Pons (tissue), 1 donor: ENCODE measurements around the gene RIN2.

Experiments
- DNase-seq: peaks from one replicate; pipeline ENCODE4 v3.0.0-alpha.2; 2016; ENCODE audit warnings: low spot score

The RIN2 gene, protein sequence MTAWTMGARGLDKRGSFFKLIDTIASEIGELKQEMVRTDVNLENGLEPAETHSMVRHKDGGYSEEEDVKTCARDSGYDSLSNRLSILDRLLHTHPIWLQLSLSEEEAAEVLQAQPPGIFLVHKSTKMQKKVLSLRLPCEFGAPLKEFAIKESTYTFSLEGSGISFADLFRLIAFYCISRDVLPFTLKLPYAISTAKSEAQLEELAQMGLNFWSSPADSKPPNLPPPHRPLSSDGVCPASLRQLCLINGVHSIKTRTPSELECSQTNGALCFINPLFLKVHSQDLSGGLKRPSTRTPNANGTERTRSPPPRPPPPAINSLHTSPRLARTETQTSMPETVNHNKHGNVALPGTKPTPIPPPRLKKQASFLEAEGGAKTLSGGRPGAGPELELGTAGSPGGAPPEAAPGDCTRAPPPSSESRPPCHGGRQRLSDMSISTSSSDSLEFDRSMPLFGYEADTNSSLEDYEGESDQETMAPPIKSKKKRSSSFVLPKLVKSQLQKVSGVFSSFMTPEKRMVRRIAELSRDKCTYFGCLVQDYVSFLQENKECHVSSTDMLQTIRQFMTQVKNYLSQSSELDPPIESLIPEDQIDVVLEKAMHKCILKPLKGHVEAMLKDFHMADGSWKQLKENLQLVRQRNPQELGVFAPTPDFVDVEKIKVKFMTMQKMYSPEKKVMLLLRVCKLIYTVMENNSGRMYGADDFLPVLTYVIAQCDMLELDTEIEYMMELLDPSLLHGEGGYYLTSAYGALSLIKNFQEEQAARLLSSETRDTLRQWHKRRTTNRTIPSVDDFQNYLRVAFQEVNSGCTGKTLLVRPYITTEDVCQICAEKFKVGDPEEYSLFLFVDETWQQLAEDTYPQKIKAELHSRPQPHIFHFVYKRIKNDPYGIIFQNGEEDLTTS

DNA sequence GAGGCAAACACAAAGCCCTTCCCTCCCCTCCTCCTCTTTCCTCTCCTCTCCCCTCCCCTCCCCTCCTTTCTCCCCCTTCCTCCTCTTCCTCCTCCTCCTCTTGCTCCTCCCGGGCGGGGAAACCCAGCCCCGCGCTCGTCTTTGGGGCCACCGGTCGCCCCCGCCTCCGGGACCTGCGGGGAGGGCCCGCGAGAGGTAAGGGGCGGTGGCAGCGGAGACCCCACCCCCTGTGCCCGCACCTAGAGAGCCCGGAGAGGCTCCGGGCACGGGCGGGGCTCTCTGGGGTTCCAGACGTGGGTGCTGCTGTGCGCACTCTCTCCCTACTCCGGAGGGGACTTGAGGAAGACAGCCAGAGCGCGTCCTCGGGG, at the start of gene RIN2:
Gene RIN2 (plus strand): TSS at position 126 of the 368 bp plus-strand sequence. CDS start 131,344 bp downstream, outside the sequence.
- DNase-seq: peak; percentile 40

DNA sequence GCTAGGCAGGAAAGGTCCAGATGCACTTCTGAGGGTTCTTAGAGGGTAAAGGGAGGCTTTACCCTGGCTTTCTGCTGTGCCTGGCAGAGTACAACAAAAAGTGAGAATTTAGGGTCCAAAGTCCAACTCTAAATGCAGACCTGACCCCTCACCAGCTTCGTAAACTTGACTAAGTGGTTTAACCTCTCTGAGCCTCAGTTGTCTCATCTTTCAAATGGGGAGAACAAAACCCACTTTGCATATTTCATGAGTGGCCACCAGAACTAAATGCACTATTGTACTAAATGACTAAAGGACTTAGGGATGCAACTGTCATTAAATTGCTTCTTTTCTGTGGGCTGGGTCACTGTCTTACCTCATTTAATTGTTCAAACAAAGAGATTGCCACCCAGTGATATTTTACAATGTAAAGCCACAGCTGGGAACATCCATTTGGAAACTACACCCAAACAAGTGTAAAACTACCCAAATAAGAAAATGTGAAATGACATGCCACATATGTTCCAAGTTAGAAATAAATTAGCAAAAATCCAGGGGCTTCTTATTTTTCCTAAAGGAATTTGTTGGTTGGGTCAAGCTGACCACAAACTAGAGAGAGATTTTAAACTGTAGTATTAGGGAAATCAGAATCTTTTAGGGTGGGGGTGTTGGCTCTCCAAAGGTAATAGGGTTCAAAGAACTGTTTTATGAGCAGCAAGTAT, 48.3 kb upstream of the RIN2 start:
- no peak for DNase-seq

DNA sequence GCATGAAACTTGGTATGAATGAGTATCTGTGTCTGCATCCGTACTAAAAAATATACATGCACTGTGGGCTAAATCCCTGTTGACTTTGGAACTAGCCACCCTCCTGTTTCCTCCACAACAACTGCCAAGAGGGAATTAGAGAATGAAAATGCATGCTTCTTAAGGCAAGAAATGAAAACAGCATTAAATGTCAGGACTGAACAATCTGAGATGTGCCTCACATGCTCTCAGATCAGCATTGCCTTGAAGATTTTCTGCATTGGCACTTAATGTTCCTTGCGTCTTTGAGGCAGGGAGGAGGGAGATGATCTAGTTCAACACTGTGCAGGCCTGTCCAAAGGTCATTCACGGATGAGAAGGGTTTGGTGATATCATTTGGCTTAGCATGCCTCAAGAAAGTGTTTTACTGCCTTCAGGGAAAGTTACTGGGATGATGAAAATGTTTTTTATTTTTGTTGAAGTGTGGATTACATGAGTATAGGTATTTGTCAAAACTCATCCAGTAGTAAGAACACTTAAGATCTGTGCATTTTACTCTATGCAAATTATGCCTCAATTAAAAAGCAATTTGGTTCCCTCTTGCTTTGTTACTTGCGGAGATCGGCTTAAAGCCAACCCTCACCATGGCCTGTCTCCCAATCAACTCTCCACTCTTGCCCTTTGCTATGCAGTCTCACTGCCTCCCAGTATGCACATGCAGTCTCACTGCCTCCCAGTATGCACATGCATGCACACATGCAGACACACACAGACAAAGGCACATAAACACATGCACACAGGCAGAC, 47.5 kb upstream of the RIN2 start:
- no peak for DNase-seq

DNA sequence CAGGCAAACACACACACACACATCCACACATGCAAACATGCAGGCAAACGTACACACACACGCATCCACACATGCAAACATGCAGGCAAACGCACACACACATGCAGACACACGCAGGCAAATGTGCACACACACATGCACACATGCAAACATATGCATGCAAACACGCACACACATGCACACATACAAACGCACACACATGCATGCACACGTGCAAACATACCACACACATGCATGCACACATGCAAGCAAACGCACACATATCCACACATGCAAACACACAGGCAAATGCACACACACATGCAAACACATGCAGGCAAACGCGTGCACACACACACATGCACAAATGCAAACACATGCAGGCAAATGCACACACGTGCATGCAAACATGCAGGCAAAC, 46.9 kb upstream of the RIN2 start:
- no peak for DNase-seq

DNA sequence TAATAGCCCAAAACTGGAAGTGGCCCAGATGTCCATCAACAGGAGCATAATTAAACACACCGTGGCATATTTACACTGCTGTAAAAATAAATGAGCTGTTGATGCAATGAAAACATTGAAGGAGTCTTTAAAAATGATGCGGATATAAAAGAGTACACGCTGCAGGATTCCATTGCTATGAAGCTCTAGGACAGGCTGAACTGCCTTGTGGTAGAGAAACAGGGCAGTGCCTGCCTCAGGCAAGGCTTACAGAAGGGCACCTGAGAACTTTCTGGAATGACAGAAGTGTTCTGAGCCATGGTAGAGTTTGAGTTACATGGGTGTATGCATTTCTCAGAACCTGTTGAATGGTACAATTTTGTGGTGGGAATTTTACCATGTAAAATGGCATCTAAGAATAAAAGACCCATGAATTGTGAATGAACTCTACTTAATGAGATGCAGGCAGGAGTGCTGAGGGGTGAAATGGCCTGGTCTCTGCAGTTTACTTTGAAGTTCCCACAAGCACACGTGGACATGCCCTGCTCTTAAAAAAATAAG, 45.3 kb upstream of the RIN2 start:
- no peak for DNase-seq

DNA sequence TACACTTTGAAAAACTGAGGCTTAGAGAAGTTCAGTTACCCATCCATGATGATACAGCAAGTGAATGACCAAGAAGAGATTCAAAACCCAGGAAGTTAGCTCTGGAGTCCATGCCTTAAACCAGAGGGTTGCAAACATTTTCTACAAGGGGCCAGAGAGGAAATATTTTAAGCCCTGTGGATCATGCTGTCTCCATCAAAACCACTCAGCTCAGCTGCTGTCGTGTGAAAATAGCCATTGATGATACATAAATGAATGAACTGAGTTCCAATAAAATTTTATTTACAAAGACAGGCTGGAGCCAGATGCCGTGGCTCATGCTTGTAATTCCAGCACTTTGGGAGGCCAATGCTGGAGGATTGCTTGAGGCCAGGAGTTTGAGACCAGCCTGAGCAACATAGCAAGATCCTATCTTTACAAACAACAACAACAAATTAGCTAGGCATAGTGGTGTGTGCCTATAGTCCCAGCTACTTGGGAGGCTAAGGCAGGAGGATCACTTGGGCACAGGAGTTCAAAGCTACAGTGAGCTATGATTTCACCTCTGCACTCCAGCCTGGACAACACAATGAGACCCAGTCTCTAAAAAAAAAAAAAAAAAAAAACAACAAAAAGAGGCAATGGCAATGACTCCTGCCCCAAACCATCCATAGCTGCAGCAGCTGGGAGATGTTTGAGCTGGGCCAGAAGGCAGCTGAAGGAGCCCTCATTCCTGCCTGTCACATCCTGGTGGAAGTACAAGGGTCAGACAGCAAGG, 44.1 kb upstream of the RIN2 start:
- no peak for DNase-seq

DNA sequence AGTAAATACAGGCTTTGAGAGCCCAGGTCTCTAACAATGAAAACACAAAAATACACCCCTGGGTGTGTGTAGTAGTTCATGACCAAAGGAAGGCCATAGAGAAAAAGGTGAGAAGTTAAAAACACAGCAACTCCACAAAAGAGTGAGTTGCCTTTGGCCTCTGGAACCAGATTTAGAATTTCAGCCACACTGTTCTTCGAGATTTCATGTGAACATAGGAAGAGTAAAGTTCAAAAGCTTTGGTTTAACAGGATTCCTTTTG, 43.5 kb upstream of the RIN2 start:
- no peak for DNase-seq

DNA sequence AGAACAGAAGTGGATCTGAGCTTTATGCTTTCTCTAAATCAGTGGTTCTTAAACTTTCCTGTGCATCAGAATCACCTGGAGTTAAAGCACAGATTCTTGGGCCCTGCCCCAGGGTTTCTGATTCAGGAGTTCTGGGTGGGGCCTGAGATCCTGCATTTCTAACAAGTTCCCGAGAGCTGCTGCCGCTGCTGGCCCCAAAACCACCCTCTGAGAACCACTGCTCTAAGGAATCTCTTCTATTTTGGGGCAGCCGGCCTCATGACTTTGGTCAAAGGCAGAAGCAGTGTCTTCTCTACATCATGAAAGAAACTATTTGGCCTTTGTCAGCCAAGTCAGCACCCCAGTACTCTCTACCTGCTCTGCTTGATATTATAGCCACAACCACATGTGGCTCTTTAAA, 42.1 kb upstream of the RIN2 start:
- no peak for DNase-seq

DNA sequence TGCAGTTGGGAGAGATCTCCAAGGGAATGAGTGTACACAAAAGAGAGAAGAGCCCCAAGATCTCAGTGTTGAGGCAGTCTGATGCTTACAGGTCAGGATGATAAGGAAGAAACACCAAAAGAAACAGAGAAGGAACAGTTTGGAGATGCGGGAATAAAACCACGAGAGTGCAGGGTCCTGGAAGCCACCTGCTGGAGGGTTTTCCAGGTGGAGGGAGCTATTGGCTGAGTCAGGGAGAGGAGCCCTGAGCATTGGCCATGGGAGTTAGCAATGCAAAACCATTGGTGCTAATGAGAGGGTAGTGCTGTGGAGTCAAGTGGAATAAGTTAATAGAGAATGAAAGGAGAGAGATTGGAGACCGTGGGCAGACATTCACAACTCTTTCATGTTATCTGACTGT, 39.2 kb upstream of the RIN2 start:
- DNase-seq: no peak

DNA sequence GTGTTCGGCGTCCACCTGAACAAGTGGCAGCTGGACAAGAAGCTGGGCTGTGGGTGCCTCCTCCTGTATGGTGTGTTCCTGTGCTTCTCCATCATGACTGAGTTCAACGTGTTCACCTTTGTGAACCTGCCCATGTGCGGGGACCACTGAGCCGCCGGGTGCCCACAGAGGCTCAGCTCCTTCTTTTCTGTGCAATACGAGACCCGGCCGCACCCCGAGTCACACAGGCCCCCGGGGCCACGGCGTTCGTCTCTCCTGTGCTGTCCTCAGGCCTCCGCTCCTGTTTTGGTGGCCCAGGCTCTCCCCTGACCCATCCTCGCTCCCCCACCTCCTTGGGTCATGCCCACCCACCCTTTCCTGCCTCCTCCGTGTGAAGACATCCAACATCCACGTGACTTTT, 37.1 kb upstream of the RIN2 start:
- no peak for DNase-seq

DNA sequence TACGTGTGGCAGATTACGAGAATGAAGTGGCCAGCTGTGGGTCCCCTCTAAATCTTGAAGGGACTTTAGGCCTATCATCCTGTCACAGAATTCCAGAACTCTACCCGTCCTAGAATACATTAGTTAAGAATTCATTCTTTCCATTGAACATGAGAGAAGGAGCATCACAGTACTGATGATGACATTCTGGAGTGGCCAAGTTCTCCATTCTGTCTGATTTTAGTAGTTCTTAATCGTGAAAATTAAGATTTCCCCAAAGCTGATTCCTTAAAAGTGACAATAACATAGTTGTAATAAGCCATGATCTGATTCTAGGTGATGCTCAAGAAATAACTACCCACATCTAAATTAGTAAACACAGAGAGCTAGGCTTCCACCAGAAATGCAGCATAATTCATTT, 35.0 kb upstream of the RIN2 start:
- no peak for DNase-seq

DNA sequence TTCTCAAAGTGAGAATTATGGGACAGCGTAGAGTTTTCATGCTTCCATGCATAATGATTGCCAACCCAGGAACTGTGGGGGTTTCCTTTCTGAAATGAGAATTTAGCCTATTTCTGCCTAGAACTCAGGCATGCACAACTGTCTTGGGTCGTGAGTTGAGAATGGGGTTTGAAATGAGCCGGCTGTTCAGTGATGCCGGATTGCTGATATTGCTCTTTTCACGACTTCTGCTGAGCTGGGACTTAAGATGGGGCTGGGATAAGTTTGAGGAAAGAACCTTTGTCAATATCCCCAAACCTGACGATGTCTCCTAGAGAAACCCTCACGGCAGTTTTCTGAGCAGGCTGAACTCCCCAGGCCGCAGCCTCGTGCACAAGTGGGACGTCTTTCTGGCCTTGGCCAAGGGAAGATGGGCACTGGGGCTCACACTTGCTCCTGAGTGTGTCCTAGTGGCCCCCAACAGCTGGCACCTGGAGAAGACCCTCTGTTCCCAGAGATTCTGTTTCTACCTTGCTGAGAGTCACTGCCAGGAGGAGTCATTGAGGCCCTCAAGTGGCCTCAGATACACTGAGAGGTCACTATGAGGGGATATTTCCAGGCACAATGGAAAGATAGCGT, 34.1 kb upstream of the RIN2 start:
- no peak for DNase-seq

DNA sequence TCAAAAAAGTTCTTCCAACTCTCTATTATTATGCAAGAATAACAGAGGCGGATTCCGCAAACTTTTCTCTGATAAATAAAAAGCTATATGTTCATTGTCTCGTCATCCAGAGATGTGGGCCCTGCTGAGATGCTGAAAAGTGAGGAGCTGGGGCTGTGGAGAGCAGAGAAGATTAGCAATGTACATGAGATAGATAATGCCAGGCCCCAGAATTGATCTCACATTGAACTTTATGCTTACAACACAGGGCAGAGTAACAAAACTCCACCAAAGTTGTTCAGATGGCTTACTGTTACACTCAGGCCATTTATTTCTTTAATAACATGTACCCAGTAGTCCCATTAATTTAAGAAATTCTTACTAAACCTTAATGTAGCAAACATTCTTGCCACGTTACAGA, 32.7 kb upstream of the RIN2 start:
- DNase-seq: no peak

DNA sequence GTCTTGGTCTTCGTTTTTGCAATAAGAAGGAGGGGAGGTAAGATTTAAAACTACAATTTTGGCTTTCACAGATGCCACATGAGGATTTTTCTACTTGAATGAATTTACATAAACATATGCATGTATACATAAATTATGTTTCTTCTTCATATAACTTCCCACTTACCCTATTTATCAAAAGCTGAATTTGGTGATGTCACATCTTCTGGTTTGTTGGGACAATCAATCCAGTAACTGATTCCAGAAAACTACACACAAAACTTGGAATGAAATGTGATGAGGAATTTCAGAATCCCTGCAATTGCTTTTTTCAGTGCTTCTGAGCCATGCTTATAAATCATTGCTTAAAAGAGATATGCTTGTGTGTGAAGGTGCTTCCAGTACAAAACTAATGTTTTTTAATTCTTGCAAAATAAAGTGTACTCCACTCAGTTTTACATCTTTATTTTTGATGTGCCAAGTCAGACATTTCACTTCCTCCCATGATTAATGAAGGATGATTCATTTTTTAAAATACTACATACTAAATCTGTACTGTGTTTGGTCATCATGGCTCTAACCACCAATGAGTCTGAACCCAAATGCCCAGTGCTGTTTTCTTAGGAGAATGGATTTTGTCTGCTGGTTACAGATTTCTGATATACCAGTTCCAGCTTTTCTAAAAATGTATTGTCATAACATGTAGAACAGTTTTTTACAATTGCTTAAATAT, 32.1 kb upstream of the RIN2 start:
- no peak for DNase-seq

DNA sequence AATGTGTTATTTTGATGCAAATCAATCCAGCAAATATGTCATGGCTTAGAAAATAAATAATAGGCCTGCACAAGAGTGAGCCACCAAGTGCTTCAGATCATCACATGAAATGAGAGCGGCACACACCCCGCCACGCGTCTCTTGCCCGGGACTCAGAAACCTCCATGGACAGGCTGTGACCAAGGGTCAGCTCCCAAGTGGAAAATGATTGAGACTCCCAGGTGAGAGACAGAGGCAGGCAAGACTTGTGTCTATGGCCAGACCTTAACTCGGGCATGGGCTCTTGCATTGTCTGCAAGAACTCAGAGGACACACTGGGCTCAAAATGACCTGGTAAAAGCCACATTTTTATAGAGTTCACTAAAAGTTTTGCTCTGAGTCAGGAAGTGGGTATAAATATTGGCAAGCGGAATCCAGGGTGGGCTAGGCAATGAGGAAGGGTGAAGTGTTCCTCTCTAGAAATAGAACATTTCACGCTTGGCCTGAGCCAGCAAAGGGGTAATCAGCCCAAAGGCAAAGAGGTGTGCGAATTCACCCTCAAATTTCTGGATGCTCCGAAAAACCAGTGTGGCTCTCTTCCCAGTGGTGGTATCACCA, 30.7 kb upstream of the RIN2 start:
- DNase-seq: no peak

DNA sequence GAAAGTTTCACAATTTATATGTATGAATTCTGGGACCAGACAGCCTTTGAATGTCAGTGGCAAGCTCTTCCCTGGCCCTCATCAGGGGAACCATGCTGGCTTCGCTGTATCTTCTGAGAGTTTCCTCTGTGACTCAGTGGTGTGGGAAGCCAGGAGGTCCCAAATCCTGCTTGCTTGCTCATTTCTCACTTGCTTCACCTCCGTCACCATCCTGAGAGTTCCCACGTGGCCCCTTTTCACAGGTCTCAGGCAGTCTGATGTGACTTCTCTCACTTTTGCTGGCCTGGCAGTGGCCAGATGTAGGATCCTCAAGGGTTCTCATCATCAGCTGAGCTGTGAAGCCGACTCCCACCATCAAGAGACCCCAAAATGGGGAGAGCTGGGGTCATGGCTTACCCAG, 28.4 kb upstream of the RIN2 start:
- DNase-seq: no peak

DNA sequence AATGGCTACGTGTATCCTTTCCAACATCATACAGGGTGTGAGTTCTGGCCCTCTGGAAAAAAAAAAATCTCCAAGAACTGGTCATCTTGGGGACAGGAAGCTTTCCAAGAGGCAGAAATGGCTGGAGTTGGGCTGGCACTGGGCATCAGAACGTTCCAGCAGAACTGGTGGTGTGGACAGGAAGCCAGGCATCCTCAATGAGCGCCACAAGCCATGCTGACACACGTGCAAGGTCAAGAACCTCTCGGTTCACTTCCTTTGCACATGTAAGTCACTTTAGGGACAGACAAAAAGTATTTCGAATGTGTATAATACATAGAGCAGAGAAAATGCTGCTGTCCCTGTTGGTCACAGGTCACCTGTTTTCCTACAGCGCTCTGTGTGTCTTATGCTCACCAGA, 27.4 kb upstream of the RIN2 start:
- DNase-seq: no peak

DNA sequence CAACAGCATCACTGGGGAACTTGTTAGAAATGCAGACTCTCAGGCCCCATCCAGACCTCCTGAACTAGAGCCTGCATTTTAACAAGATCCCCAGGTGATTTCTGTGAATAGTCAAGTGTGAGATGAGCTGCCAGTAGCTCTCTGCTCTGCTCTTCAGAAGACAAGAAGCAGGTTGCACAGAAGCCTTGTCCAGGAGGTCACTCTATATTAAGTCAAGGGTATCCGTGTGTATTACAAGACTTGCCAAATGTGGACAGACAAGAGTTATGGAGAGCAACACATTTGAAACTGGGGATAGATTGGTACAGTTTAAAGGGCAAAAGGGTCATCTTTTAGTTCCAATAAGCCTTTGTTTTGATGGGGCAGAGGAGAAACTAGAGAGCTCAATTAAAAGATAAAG, 23.2 kb upstream of the RIN2 start:
- DNase-seq: no peak

DNA sequence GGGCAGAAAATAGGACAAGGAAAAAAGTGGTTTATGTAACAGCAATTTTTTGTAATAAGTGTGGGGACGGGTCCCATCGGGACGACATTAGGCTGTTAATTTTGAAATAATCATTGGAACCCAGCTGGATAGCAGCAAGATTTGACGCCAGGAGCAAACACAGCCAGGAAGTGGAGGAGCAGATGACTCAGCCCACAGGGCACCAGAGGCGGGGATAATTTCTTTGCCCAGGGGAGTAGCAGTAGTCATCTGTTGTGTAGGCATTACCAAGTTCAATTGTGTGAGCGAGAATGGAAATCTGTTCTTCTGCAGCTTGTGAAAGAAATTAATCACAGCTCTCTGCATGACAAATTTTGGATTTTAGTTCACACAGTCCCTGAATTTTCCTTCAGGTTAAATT, 22.6 kb upstream of the RIN2 start:
- no peak for DNase-seq

DNA sequence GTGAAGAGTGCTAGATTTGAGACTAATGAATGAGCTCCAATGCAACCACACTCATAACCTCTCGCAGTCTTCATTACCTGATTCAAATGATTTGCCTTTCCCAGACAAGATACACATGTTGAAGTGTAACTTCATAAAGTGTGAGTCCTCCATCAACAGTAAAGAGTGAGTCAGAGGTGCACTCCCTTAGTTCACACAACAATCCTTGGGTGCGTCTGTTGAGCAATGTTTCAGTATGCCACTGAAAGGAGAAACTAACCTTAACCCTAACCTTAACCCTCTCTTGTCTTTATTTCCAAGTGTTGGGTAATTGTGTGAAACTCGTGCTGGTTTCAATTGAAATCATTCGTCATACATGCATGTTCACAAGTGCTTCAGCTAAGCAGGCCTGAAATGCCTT, 21.0 kb upstream of the RIN2 start:
- no peak for DNase-seq
